HEK293 (cell line): Measurements from ENCODE around the gene SLC39A10.
A peak's percentile ranks its signal among the peaks of the same experiment; 100 is the strongest.

Experiments
- MYNN ChIP-seq: fragments of 450-650 bp; formaldehyde crosslinking; IDR thresholded peaks from 2 replicates; pipeline ENCODE4 v1.5.1; 2016; ENCODE audit warnings: missing biosample characterization, missing genetic modification characterization, borderline replicate concordance
- PBX3 ChIP-seq: sonication (generic); formaldehyde crosslinking; IDR thresholded peaks from 2 replicates; pipeline ENCODE4 v1.8.1; 2022; ENCODE audit warnings: mild to moderate bottlenecking, moderate library complexity, missing genetic modification reagents
- PRDM2 ChIP-seq: fragments of 450-650 bp; formaldehyde crosslinking; IDR thresholded peaks from 2 replicates; pipeline ENCODE4 v1.5.1; 2016; ENCODE audit warnings: missing biosample characterization, missing genetic modification characterization, borderline replicate concordance
- PRDM4 ChIP-seq: fragments of 450-650 bp; formaldehyde crosslinking; IDR thresholded peaks from 2 replicates; pipeline ENCODE4 v1.5.1; 2017; ENCODE audit warnings: missing biosample characterization, missing genetic modification characterization
- TCF7L2 ChIP-seq: IDR thresholded peaks from 2 replicates; pipeline ENCODE4 v1.6.1; 2011; ENCODE audit warnings: low read depth, mild to moderate bottlenecking, inconsistent platforms, low read length, moderate library complexity, borderline replicate concordance
- ZBTB21 ChIP-seq: fragments of 450-650 bp; formaldehyde crosslinking; IDR thresholded peaks from 2 replicates; pipeline ENCODE4 v1.5.1; 2017; ENCODE audit warnings: missing biosample characterization, missing genetic modification characterization
- ZBTB6 ChIP-seq: fragments of 450-650 bp; formaldehyde crosslinking; IDR thresholded peaks from 2 replicates; pipeline ENCODE4 v1.5.1; 2017; ENCODE audit warnings: missing biosample characterization, missing genetic modification characterization
- ZNF112 ChIP-seq: fragments of 450-650 bp; formaldehyde crosslinking; IDR thresholded peaks from 2 replicates; pipeline ENCODE4 v1.5.0; 2017; ENCODE audit warnings: missing biosample characterization, missing genetic modification characterization
- ZNF132 ChIP-seq: fragments of 450-650 bp; formaldehyde crosslinking; IDR thresholded peaks from 2 replicates; pipeline ENCODE4 v1.5.1; 2017; ENCODE audit warnings: missing biosample characterization, missing genetic modification characterization, borderline replicate concordance
- ZNF157 ChIP-seq: fragments of 450-650 bp; formaldehyde crosslinking; IDR thresholded peaks from 2 replicates; pipeline ENCODE4 v1.5.1; 2016; ENCODE audit warnings: missing biosample characterization, missing genetic modification characterization
- ZNF184 ChIP-seq: fragments of 450-650 bp; IDR thresholded peaks from 2 replicates; pipeline ENCODE4 v1.5.1; 2018; ENCODE audit warnings: missing biosample characterization, mild to moderate bottlenecking, missing genetic modification characterization
- ZNF311 ChIP-seq: fragments of 450-650 bp; formaldehyde crosslinking; IDR thresholded peaks from 2 replicates; pipeline ENCODE4 v1.5.1; 2017; ENCODE audit warnings: missing biosample characterization, missing genetic modification characterization, borderline replicate concordance
- ZNF366 ChIP-seq: fragments of 450-650 bp; formaldehyde crosslinking; conservative IDR thresholded peaks from 2 replicates; pipeline ENCODE4 v1.5.1; 2016; ENCODE audit warnings: missing biosample characterization, missing genetic modification characterization
- ZNF433 ChIP-seq: fragments of 450-650 bp; formaldehyde crosslinking; IDR thresholded peaks from 2 replicates; pipeline ENCODE4 v1.5.1; 2016; ENCODE audit warnings: missing biosample characterization, missing genetic modification characterization, low read depth
- ZNF529 ChIP-seq: fragments of 450-650 bp; formaldehyde crosslinking; IDR thresholded peaks from 2 replicates; pipeline ENCODE4 v1.5.1; 2017; ENCODE audit warnings: missing genetic modification characterization, missing biosample characterization; ENCODE audit not compliant: insufficient replicate concordance
- ZNF530 ChIP-seq: fragments of 450-650 bp; formaldehyde crosslinking; IDR thresholded peaks from 2 replicates; pipeline ENCODE4 v1.5.1; 2016; ENCODE audit warnings: low read depth, missing biosample characterization, missing genetic modification characterization
- ZNF558 ChIP-seq: fragments of 450-650 bp; formaldehyde crosslinking; IDR thresholded peaks from 2 replicates; pipeline ENCODE4 v1.5.1; 2016; ENCODE audit warnings: missing biosample characterization, missing genetic modification characterization
- ZNF626 ChIP-seq: fragments of 450-650 bp; sonication (Bioruptor Pico); formaldehyde crosslinking; IDR thresholded peaks from 2 replicates; pipeline ENCODE4 v1.5.1; 2018; ENCODE audit warnings: missing biosample characterization, missing genetic modification characterization, inconsistent platforms
- ZNF629 ChIP-seq: fragments of 450-650 bp; formaldehyde crosslinking; IDR thresholded peaks from 2 replicates; pipeline ENCODE4 v1.5.1; 2017; ENCODE audit warnings: missing biosample characterization, missing genetic modification characterization
- ZNF792 ChIP-seq: fragments of 450-650 bp; formaldehyde crosslinking; IDR thresholded peaks from 2 replicates; pipeline ENCODE4 v1.5.1; 2016; ENCODE audit warnings: missing biosample characterization, missing genetic modification characterization

Gene SLC39A10

GRCh38 chr2:195613922-195614321, 43.1 kb upstream of the SLC39A10 start (continued):
- peak; percentile 72 for TF ChIP-seq ZBTB21 (tag by site-specific recombination)
- TF ChIP-seq ZNF629 (tag by site-specific recombination): peak; percentile 90
- no peak for TF ChIP-seq ZNF184 (tag by site-specific recombination)
- TF ChIP-seq ZNF558 (tag by site-specific recombination): no peak
- no peak for TF ChIP-seq ZNF792 (tag by site-specific recombination)
- no peak for TF ChIP-seq ZNF530 (tag by site-specific recombination)
- TF ChIP-seq PBX3 (CRISPR knock-in tag): no peak
- no peak for TF ChIP-seq ZNF433 (tag by site-specific recombination)
- 0 out of 2 replicates have a peak, but pooled peaks have one; percentile 24 for TF ChIP-seq ZNF366
- TF ChIP-seq PRDM4 (tag by site-specific recombination): no peak
- TF ChIP-seq ZNF626 (tag by site-specific recombination): no peak
- TF ChIP-seq ZNF157 (tag by site-specific recombination): no peak
- TF ChIP-seq ZBTB6: peak; percentile 80
- no peak for TF ChIP-seq MYNN (tag by site-specific recombination)
- TF ChIP-seq PRDM2 (tag by site-specific recombination): no peak
- no peak for TF ChIP-seq TCF7L2
- no peak for TF ChIP-seq ZNF529
- TF ChIP-seq ZNF132 (tag by site-specific recombination): no peak
- TF ChIP-seq ZNF311 (tag by site-specific recombination): no peak
- TF ChIP-seq ZNF112: no peak
